ENCODE results near the gene PTCSC3. TPM values are rescaled to one million over a fixed set of nuclear protein-coding genes. Genes with fewer than 3 reads are reported as not detected.

PTCSC3 gene
- total and polyA plus RNA-seq, 2 donors = not detected

GRCh38 chr14:36087411-36087810, 89.1 kb downstream of the PTCSC3 start:
- 68% methylated on average over 3 of the region's 3 CpGs for WGBS

GRCh38 chr14:36086629-36087395, 89.7 kb downstream of the PTCSC3 start:
- Histone ChIP-seq H3K4me1 (ENCODE audit: insufficient read depth) (no peaks in the 10 kb centered on the region), H3K27ac (ENCODE audit: low read depth) (no peak overlapping the region), H3K36me3 (ENCODE audit: insufficient read depth) (no peaks in the 10 kb centered on the region), H3K4me3 (ENCODE audit: low read depth, low read length) (no peak overlapping the region)
- 16% methylated on average over 1 of the region's 1 CpG for WGBS
- no peak for DNase-seq (ENCODE audit: extremely low spot score)

More at GRCh38 chr14:36087411-36087810, 89.1 kb downstream of the PTCSC3 start:
- no peak for DNase-seq (ENCODE audit: extremely low spot score)
- no peaks in the 10 kb centered on the region for H3K4me1 ChIP-seq (ENCODE audit: insufficient read depth)
- H3K4me3 ChIP-seq (ENCODE audit: low read depth, low read length) = no peak overlapping the region
- no peaks in the 10 kb centered on the region for H3K36me3 ChIP-seq (ENCODE audit: insufficient read depth)
- no peak overlapping the region for H3K27ac ChIP-seq (ENCODE audit: low read depth)

- Histone ChIP-seq H3K4me3 (ENCODE audit: low read depth, low read length) (no peak overlapping the region), H3K36me3 (ENCODE audit: insufficient read depth) (no peaks in the 10 kb centered on the region), H3K27ac (ENCODE audit: low read depth) (no peak overlapping the region), H3K4me1 (ENCODE audit: insufficient read depth) (no peaks in the 10 kb centered on the region)
- DNase-seq (ENCODE audit: extremely low spot score) = no peak
- 56% methylated on average over 6 of the region's 6 CpGs for WGBS
Measured at GRCh38 chr14:36085861-36086260, 90.7 kb downstream of the PTCSC3 start.

Other genes with a start within 250 kb of the PTCSC3 start
- gene MBIP, start 143.9 kb upstream of the PTCSC3 start, total RNA-seq = 33.3 TPM
- gene MBIP, start 143.9 kb upstream of the PTCSC3 start, polyA plus RNA-seq = 21.9 TPM